ENCODE results near the gene SLC35G1. TPM values are rescaled to one million over a fixed set of nuclear protein-coding genes. Genes with fewer than 3 reads are reported as not detected.

The SLC35G1 gene
- total RNA-seq, 1 donor from 2014 or later = 4.4 TPM

DNA sequence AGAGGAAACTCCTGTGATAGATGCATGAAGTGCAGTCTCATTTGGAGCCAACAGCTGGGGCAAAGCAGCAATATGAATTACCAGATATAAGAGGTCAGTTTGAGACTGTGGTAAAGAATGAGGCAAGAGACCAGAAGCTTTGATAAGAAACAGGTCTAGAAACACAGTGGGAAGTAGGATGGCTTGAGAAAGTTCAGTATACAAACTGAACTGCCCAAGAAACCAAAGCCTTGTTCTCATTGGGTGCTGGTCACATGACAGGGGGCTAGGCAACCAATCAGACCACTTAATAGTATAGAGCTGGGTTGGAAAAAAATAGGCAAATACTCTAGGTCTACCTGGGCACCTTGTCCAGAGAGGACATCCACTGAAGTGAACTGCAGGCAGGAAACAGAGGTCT, 53.7 kb downstream of the SLC35G1 start:
- DNase-seq (ENCODE audit: low read depth in 2 of 2) = no peak

DNA sequence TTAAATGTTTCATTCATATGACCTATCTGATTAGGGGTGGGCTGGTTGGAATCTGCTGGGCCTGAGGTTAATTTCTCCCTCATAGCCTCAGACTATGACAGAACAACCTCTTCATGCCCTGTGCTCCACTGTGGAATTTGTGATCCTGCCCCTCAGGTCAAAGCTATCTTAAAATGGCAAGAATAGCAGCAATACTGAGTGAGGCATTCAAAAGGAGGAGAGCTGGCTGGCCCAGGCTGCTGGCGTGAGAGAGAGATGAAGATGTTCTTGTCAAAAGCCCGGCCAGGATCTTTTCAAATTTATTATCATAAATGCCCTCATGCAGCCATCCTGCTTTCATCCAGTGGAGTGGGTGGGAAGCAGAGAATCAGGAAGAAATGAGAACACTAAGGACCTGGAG, 58.1 kb downstream of the SLC35G1 start:
- no peak for DNase-seq (ENCODE audit: low read depth in 2 of 2)

Other genes starting within 250 kb of the SLC35G1 start
- gene FRA10AC1, start 191.4 kb upstream of the SLC35G1 start, total RNA-seq = 1.1 and 3.2 TPM in 2 replicates
- gene LGI1, start 136.0 kb upstream of the SLC35G1 start, total RNA-seq = not detected in 2 replicates
- gene PLCE1, start 100.0 kb downstream of the SLC35G1 start, total RNA-seq = 0.44 and 2.8 TPM in 2 replicates

Measured in lung microvascular endothelial cell (primary cell).